Breast epithelium (tissue), 3 donors: ENCODE measurements around the gene PSKH1.

Experiments used
- CTCF ChIP-seq, 3 donors: fragments of 450-650 bp; IDR thresholded peaks; one replicate each; pipeline ENCODE4 v1.5.1; 2016 to 2017; ENCODE audit warnings: antibody characterized with exemption in 3 of 3, mild to moderate bottlenecking in 3 of 3, moderate library complexity in 3 of 3
- POLR2A ChIP-seq: fragments of 450-650 bp; IDR thresholded peaks from one replicate; pipeline ENCODE4 v1.6.1; 2016; ENCODE audit warnings: antibody characterized with exemption, mild to moderate bottlenecking, moderate library complexity
- POLR2AphosphoS5 ChIP-seq, 3 donors: sonication (generic); formaldehyde crosslinking; IDR thresholded peaks; one replicate each; pipeline ENCODE4 v1.6.1; 2017; ENCODE audit warnings: antibody characterized with exemption in 3 of 3

GRCh38 chr16:67945392-67945933 is 52.4 kb downstream of the PSKH1 start:
- no peak for TF ChIP-seq CTCF (IDR thresholded peaks at IDR 0.05)
- TF ChIP-seq POLR2A = no peak
- TF ChIP-seq POLR2AphosphoS5 (IDR thresholded peaks at IDR 0.05) = no peak
